Gastrocnemius medialis (tissue), 4 donors: ENCODE measurements around the gene AIMP1. TPM values are rescaled to one million over a fixed set of nuclear protein-coding genes. Genes with fewer than 3 reads are reported as not detected.
"Not testable (repeated sequence)": the region's sequence is repeated elsewhere in the genome, so short reads cannot be mapped to it uniquely, and the experiment has no call there.

ENCODE experiments used
- ATAC-seq, 2 donors: fragments of 150-250 bp; one replicate each; pipeline ENCODE4 v1.9.1; 2016
- DNase-seq, 2 donors: peaks; one replicate each; pipeline ENCODE4 v3.0.0-alpha.2; 2019
- H3K27ac ChIP-seq, 4 donors: fragments of 200-600 bp; sonication (generic); 1 replicate in 1 of 4; 2 replicates in 3 of 4; pipeline ENCODE4 v1.5.1; 2016 to 2018; ENCODE audit warnings: mild to moderate bottlenecking in 2 of 4, moderate library complexity in 1 of 4
- H3K27me3 ChIP-seq, 3 donors: fragments of 200-600 bp; sonication (generic) in 2 of 3; 1 replicate in 1 of 3; 2 replicates in 2 of 3; pipeline versions ENCODE4 v1.5.1 to v1.6.0; 2016 to 2019; ENCODE audit warnings: mild to moderate bottlenecking in 1 of 3, moderate library complexity in 1 of 3
- H3K36me3 ChIP-seq, 2 donors: fragments of 200-600 bp; sonication (generic) in 1 of 2; one replicate each; pipeline ENCODE4 v1.5.1; 2017 to 2018
- H3K4me1 ChIP-seq, 2 donors: fragments of 200-600 bp; sonication (generic) in 1 of 2; one replicate each; pipeline ENCODE4 v1.5.1; 2016 to 2017; ENCODE audit warnings: mild to moderate bottlenecking in 2 of 2
- H3K4me3 ChIP-seq, 4 donors: fragments of 200-600 bp; sonication (generic) in 3 of 4; 1 replicate in 1 of 4; 2 replicates in 3 of 4; pipeline ENCODE4 v1.5.1; 2016 to 2019; ENCODE audit warnings: mild to moderate bottlenecking in 2 of 4
- H3K9me3 ChIP-seq, 3 donors: fragments of 200-600 bp; sonication (generic) in 2 of 3; 1 replicate in 1 of 3; 2 replicates in 2 of 3; pipeline ENCODE4 v1.5.1; 2016 to 2019
- POLR2A ChIP-seq, 2 donors: fragments of 450-650 bp; IDR thresholded peaks; one replicate each; pipeline ENCODE4 v1.6.1; 2017; ENCODE audit warnings: antibody characterized with exemption in 2 of 2, mild to moderate bottlenecking in 2 of 2, moderate library complexity in 2 of 2
- in situ Hi-C, 4 donors: fragments of 200-750 bp; cut with MboI; loops; one replicate each; pipeline versions ENCODE4 v1.15.0 to v1.8.0; 2017; ENCODE audit warnings: low sequenced_read_pairs in 4 of 4
- intact Hi-C: fragments of 100-400 bp; cut with DNase I; formaldehyde crosslinking; loops from one replicate; pipeline ENCODE4 v1.15.1; 2023; ENCODE audit warnings: low total_unique reads
- total RNA-seq, 4 donors: library from RNA; depleted of rRNA; stranded (reverse); fragments of >200 nt; gene quantifications; one replicate each; pipeline versions ENCODE4 v1.1.0 to v1.2.3, GENCODE V29; 2016
- TF ChIP-seq, protein P1 (sequence below), 5 experiments: fragments of 450-650 bp in 3 of 5; fragments of 200-600 bp in 2 of 5; sonication (generic) in 2 of 5; IDR thresholded peaks in 4 of 5; conservative IDR thresholded peaks in 1 of 5; 1 replicate in 4 of 5; 2 replicates in 1 of 5; pipeline ENCODE4 v1.5.1; 2016 to 2019; ENCODE audit warnings: antibody characterized with exemption in 5 of 5, mild to moderate bottlenecking in 3 of 5, moderate library complexity in 3 of 5

AIMP1 gene
- total RNA-seq, 4 donors from 2014 or later: 23.2 to 30.0 (median 27.4) TPM

DNA sequence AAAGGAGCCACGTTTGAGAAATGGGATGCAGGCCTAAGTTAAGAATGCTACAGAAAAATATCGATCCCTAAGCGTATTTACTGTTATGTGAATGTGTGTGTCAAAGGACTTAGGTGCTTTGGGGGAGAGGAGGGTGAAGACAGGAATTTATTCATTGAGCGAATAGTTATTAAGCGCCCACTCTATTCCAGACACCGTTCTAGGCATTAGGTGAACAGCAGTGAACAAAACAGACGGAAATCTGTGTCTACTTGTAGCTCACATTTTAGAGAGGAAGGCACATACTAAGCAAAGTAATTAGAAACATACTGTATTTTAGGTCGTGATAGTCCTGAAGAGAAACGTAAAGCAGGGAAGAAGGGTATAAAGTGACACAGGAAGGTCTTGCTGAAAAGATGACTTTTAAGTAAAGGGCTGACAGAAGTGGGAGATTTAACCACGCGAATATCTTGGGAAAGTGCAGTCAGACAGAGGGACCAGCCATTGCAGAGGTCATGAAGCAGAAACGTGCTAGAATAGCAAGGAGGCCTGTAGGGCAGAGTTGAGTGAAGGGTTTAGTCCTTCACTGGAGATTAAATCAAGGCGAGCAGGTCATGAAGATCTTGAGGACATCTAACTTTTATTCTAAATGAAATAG is 541 bp downstream of the AIMP1 start:
- Histone ChIP-seq H3K27ac (peak overlapping the region; percentile 89 to 97 (median 96)), H3K27me3 (no peaks in the 10 kb centered on the region), H3K4me3 (peak overlapping the region; percentile 89 to 94 (median 91)), H3K9me3 (no peaks in the 10 kb centered on the region), H3K4me1 (peaks cover 30 to 38% of the 10 kb centered on the region in 2 donors), H3K36me3 (peaks cover 0 to 10% of the 10 kb centered on the region in 2 donors)
- ATAC-seq (peak; percentile 1 to 2), DNase-seq (no peak)
- TF ChIP-seq, protein P1, sequence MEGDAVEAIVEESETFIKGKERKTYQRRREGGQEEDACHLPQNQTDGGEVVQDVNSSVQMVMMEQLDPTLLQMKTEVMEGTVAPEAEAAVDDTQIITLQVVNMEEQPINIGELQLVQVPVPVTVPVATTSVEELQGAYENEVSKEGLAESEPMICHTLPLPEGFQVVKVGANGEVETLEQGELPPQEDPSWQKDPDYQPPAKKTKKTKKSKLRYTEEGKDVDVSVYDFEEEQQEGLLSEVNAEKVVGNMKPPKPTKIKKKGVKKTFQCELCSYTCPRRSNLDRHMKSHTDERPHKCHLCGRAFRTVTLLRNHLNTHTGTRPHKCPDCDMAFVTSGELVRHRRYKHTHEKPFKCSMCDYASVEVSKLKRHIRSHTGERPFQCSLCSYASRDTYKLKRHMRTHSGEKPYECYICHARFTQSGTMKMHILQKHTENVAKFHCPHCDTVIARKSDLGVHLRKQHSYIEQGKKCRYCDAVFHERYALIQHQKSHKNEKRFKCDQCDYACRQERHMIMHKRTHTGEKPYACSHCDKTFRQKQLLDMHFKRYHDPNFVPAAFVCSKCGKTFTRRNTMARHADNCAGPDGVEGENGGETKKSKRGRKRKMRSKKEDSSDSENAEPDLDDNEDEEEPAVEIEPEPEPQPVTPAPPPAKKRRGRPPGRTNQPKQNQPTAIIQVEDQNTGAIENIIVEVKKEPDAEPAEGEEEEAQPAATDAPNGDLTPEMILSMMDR (IDR thresholded peaks at IDR 0.05 in 4 of 5, conservative IDR thresholded peaks at IDR 0.05 in 1 of 5): no peak
- no peak for TF ChIP-seq POLR2A (IDR thresholded peaks at IDR 0.05)
- in situ Hi-C loops (no loop called here), intact Hi-C loops (loop anchor here (1.0 to 5.0 kb wide), 2 partner anchors 609 to 1405 kb away; partner anchors contain the start of genes GSTCD, INTS12 and PAPSS1)

DNA sequence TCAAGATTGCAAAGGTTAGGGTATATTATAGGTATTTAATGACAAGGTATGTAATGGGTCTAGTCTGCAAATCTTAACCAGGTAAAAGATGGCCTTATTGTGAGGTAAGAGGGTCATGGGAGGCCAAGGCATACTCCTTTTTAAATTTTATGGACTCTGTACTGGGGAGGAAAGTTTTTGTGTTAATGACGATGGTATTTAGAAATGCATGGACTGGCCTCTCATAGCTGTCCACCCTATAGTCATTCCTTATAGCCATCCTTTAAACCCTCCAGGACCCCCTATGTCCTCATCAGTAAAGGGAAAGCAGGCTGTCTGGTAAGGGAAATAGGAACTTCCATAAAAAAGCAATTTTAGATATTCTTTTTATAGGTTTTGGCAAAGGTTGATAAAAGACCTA is 1.5 kb downstream of the AIMP1 start:
- peaks cover 0 to 10% of the 10 kb centered on the region in 2 donors for H3K36me3 ChIP-seq
- no peak overlapping the region for H3K27ac ChIP-seq
- H3K4me3 ChIP-seq: peak overlapping the region in 1 of 4 donors; percentile 89
- no peaks in the 10 kb centered on the region for H3K9me3 ChIP-seq
- TF ChIP-seq, protein P1 (IDR thresholded peaks at IDR 0.05 in 4 of 5, conservative IDR thresholded peaks at IDR 0.05 in 1 of 5): no peak
- no peak for TF ChIP-seq POLR2A (IDR thresholded peaks at IDR 0.05)
- in situ Hi-C loops (no loop called here), intact Hi-C loops (loop anchor here (5.0 kb wide), 1 partner anchor 1404 kb away; the partner anchor contains the start of gene PAPSS1)
- ATAC-seq: no peak
- H3K4me1 ChIP-seq: peaks cover 30 to 35% of the 10 kb centered on the region in 2 donors
- DNase-seq: no peak
- no peaks in the 10 kb centered on the region for H3K27me3 ChIP-seq

DNA sequence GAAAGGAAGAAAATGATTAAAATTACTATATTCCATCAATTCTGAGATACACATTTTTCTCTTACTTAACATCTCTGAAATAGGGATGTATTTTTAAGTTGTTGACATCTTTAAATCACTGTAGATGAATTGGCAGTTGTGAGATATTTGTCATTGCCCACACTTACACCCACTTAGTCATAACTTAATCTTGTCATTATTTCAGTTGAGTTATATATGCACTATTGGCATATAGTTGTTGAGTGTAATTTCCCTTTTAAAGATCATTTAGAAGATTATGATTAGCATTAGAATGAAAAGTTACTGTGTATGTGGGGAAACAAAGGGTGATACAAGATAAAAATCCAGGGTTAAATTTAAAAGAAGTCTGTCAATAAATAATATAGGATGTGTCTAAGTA is 2.2 kb downstream of the AIMP1 start:
- in situ Hi-C loops (no loop called here), intact Hi-C loops (loop anchor here (5.0 kb wide), 1 partner anchor 1404 kb away; the partner anchor contains the start of gene PAPSS1)
- TF ChIP-seq, protein P1 (IDR thresholded peaks at IDR 0.05 in 4 of 5, conservative IDR thresholded peaks at IDR 0.05 in 1 of 5): no peak
- TF ChIP-seq POLR2A (IDR thresholded peaks at IDR 0.05): no peak
- H3K4me1 ChIP-seq: peaks cover 30 to 34% of the 10 kb centered on the region in 2 donors
- H3K9me3 ChIP-seq: no peaks in the 10 kb centered on the region
- ATAC-seq: no peak
- no peak for DNase-seq
- no peaks in the 10 kb centered on the region for H3K27me3 ChIP-seq
- no peak overlapping the region for H3K27ac ChIP-seq
- peaks cover 0 to 10% of the 10 kb centered on the region in 2 donors for H3K36me3 ChIP-seq
- H3K4me3 ChIP-seq: no peak overlapping the region

DNA sequence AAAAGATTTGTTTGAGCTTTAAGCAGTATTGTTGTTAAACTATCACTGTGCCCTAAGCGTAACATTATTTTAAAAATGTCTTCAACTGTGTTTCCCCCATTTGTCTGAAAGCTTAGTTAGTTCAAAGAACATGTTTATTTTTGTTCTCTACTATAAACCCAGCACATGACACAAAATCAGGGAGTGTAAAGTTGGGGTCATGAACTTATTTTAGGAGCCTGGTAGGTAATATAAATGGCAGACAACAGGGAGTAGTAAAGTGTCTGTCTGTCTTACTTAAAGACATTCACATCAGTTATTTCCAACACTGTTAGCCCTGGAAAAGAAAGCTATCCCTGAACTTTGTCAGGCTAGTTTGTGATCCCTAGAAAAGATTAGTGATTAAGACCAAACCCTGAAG is 3.9 kb downstream of the AIMP1 start:
- no peaks in the 10 kb centered on the region for H3K27me3 ChIP-seq
- no peak overlapping the region for H3K4me3 ChIP-seq
- no peak overlapping the region for H3K27ac ChIP-seq
- peaks cover 17 to 23% of the 10 kb centered on the region in 2 donors for H3K4me1 ChIP-seq
- TF ChIP-seq POLR2A (IDR thresholded peaks at IDR 0.05): no peak
- TF ChIP-seq, protein P1 (IDR thresholded peaks at IDR 0.05 in 4 of 5, conservative IDR thresholded peaks at IDR 0.05 in 1 of 5): no peak
- H3K9me3 ChIP-seq: no peaks in the 10 kb centered on the region
- DNase-seq: no peak
- intact Hi-C loops: no loop called here
- H3K36me3 ChIP-seq: peaks cover 0 to 10% of the 10 kb centered on the region in 2 donors
- ATAC-seq: no peak
- in situ Hi-C loops: no loop called here

- H3K27ac ChIP-seq, H3K4me3 ChIP-seq, in situ Hi-C loops, H3K27me3 ChIP-seq, intact Hi-C loops, DNase-seq, H3K9me3 ChIP-seq, ATAC-seq: not testable (repeated sequence)
- Histone ChIP-seq H3K4me1 (peaks cover 16 to 22% of the 10 kb centered on the region in 2 donors), H3K36me3 (peaks cover 0 to 16% of the 10 kb centered on the region in 2 donors)
Measured at GRCh38 chr4:106321168-106321567, 4.8 kb downstream of the AIMP1 start.

DNA sequence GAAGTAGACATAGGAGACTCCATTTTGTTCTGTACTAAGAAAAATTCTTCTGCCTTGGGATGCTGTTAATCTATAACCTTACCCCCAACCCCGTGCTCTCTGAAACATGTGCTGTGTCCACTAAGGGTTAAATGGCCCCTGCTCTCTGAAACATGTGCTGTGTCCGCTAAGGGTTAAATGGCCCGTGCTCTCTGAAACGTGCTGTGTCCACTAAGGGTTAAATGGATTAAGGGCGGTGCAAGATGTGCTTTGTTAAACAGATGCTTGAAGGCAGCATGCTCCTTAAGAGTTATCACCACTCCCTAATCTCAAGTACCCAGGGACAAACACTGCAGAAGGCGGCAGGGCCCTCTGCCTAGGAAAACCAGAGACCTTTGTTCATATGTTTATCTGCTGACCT is 5.5 kb downstream of the AIMP1 start:
- H3K27ac ChIP-seq, H3K27me3 ChIP-seq, DNase-seq, ATAC-seq, H3K9me3 ChIP-seq, intact Hi-C loops, H3K4me3 ChIP-seq, in situ Hi-C loops: not testable (repeated sequence)
- Histone ChIP-seq H3K36me3 (peaks cover 0 to 21% of the 10 kb centered on the region in 2 donors), H3K4me1 (peaks cover 16 to 22% of the 10 kb centered on the region in 2 donors)
